ENCODE measurements around the gene E4F1. TPM values are rescaled to one million over a fixed set of nuclear protein-coding genes. Genes with fewer than 3 reads are reported as not detected.

Gene E4F1
- total and polyA plus RNA-seq, 9 of the 15 experiments (the other 6 are each of a cell fraction or from before 2014, with no cell fraction given): 0.48 to 94.9 (median 20.4) TPM

DNA sequence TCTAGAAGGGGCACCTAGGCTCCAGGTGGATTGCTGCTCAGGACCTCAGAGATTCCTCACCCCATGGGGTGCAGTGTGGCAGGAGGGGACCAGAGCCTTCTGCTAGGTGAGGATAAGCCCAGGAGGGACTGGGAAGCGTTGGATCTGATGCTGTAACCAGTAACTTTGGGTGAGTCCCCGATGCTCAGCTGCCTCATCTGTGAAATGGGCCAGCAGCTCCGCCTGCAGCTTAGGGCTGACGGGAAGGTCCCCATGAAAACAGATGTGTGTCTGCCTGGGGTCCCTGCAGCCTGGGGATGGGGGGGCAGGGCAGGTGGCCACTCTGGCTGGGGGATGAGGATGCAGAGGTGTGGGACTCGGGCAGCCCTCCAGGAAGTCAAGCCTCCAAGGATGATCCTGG, 24.3 kb upstream of the E4F1 start:
- no peak for DNase-seq (ENCODE audit: extremely low read depth in 1 of 4, low spot score in 3 of 4)
- intact Hi-C loops (cut with micrococcal nuclease): loop anchor here (5.0 kb wide), 2 partner anchors 53 to 298 kb away; partner anchors contain the start of gene ECI1
- POLR2A ChIA-PET: interaction anchor here (0.5 to 1.2 kb wide), 6 partner anchors 9 to 802 kb away, joined by 3 to 6 read pairs (median 4); partner anchors contain the start of genes ECI1 and TRAF7

More for the DNA sequence above, 24.3 kb upstream of the E4F1 start:
- Histone ChIP-seq H3K9me1 (ENCODE audit: control insufficient read depth, insufficient read depth, low read length) (no peaks in the 10 kb centered on the region), H3K4me1 (replicated peaks in 1 of 2; ENCODE audit: control insufficient read depth in 2 of 2, insufficient read depth in 2 of 2, low read length in 2 of 2) (peaks cover 3 to 50% of the 10 kb centered on the region in 2 experiments; a peak in 4 of 5 replicates), H4K20me1 (replicated peaks; ENCODE audit: control insufficient read depth, insufficient read depth, low read length) (0 out of 2 replicates have a peak, but pooled peaks cover 3% of the 10 kb centered on the region), H3K4me3 (no peak overlapping the region), H2AFZ (ENCODE audit: low read depth, low read length) (no peak overlapping the region), H3K27me3 (ENCODE audit: control insufficient read depth in 2 of 2, insufficient read depth in 2 of 2, low read length in 2 of 2) (peaks cover 0 to 5% of the 10 kb centered on the region in 2 experiments; a peak in 2 of 5 replicates), H3K27ac (ENCODE audit: extremely low read depth, low read depth, low read length) (no peak overlapping the region), H3K4me2 (ENCODE audit: insufficient read depth, low read length) (no peak overlapping the region), H3K36me3 (ENCODE audit: control insufficient read depth, insufficient read depth, low read length) (no peaks in the 10 kb centered on the region), H3K79me2 (ENCODE audit: control insufficient read depth, insufficient read depth, low read length) (no peaks in the 10 kb centered on the region), H3K9ac (ENCODE audit: insufficient read depth in 1 of 2, low read depth in 2 of 2, low read length in 2 of 2) (peak overlapping the region in 1 of 2 experiments; percentile 55; a peak in 1 of 4 replicates), H3K9me3 (replicated peaks; ENCODE audit: control insufficient read depth, insufficient read depth, low read depth, low read length) (no peaks in the 10 kb centered on the region)
- no peak for ATAC-seq
- FAIRE-seq: no peak
- TF ChIP-seq KDM1A (IDR thresholded peaks at IDR 0.05): peak in 1 of 2 experiments; percentile 62; a peak in 2 of 4 replicates
- peak; percentile 82 for TF ChIP-seq BCOR (IDR thresholded peaks at IDR 0.05)
- TF ChIP-seq, protein P1, sequence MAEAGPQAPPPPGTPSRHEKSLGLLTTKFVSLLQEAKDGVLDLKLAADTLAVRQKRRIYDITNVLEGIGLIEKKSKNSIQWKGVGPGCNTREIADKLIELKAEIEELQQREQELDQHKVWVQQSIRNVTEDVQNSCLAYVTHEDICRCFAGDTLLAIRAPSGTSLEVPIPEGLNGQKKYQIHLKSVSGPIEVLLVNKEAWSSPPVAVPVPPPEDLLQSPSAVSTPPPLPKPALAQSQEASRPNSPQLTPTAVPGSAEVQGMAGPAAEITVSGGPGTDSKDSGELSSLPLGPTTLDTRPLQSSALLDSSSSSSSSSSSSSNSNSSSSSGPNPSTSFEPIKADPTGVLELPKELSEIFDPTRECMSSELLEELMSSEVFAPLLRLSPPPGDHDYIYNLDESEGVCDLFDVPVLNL (CRISPR knock-in tag; IDR thresholded peaks at IDR 0.05; ENCODE audit: low read depth): no peak
- no peak for TF ChIP-seq CEBPG (CRISPR knock-in tag; IDR thresholded peaks at IDR 0.05)
- no peak for TF ChIP-seq CEBPG (tag; conservative IDR thresholded peaks at IDR 0.05 in 1 of 2, IDR thresholded peaks at IDR 0.05 in 1 of 2)
- no peak for TF ChIP-seq ASH1L (IDR thresholded peaks at IDR 0.05; ENCODE audit: borderline replicate concordance, low read depth, partially characterized antibody)
- WGBS (ENCODE audit: insufficient coverage, low coverage, missing lambda C conversion rate): 28% methylated on average over 4 of the region's 5 CpGs
- in situ Hi-C loops (cut with MboI): no loop called here
- CTCF ChIA-PET (ENCODE audit: low intra/inter-chr PET ratio): no interaction called here
- BruUV-seq (replicated peaks): no TSS peak

All from K562 (cell line).